RWPE2 (cell line): ENCODE measurements around the gene AGBL4.

Experiments used
- ATAC-seq: fragments of 200-7000 bp; cut with Tn5 transposase; 3 replicates; pipeline ENCODE4 v1.9.1; 2021; ENCODE audit warnings: low read depth
- DNase-seq: peaks from one replicate; pipeline ENCODE4 v3.0.0-alpha.2; 2020; ENCODE audit warnings: low spot score
- H3K27ac ChIP-seq: fragments of 450-650 bp; 2 replicates; pipeline ENCODE4 v1.5.1; 2017; ENCODE audit warnings: mild to moderate bottlenecking; ENCODE audit not compliant: poor library complexity, severe bottlenecking
- H3K27me3 ChIP-seq: fragments of 250-450 bp; sonication (Bioruptor Pico); 2 replicates; pipeline ENCODE4 v1.5.1; 2021; ENCODE audit warnings: mild to moderate bottlenecking, moderate library complexity; ENCODE audit not compliant: insufficient read depth, poor library complexity, severe bottlenecking
- H3K36me3 ChIP-seq: fragments of 250-450 bp; sonication (Bioruptor Pico); 2 replicates; pipeline ENCODE4 v1.5.1; 2020; ENCODE audit warnings: low read depth, mild to moderate bottlenecking, moderate library complexity
- H3K4me1 ChIP-seq: fragments of 250-450 bp; sonication (Bioruptor Pico); 2 replicates; pipeline ENCODE4 v1.5.1; 2021; ENCODE audit warnings: mild to moderate bottlenecking, moderate library complexity; ENCODE audit not compliant: insufficient read depth, poor library complexity, severe bottlenecking
- H3K4me3 ChIP-seq: fragments of 250-450 bp; sonication (Bioruptor Pico); 2 replicates; pipeline ENCODE4 v1.5.1; 2021; ENCODE audit warnings: mild to moderate bottlenecking, moderate library complexity; ENCODE audit not compliant: severe bottlenecking
- H3K9me3 ChIP-seq: fragments of 250-450 bp; sonication (Bioruptor Pico); 2 replicates; pipeline ENCODE4 v1.5.1; 2021; ENCODE audit warnings: mild to moderate bottlenecking, moderate library complexity; ENCODE audit not compliant: severe bottlenecking
- CTCF ChIP-seq: fragments of 450-650 bp; IDR thresholded peaks from one replicate; pipeline ENCODE4 v1.5.1; 2017; ENCODE audit warnings: mild to moderate bottlenecking, moderate library complexity; ENCODE audit not compliant: poor library complexity, severe bottlenecking

Gene AGBL4

GRCh38 chr1:48810740-48811139 is 1213.0 kb downstream of the AGBL4 start:
- Histone ChIP-seq H3K4me3 (no peak overlapping the region), H3K36me3 (no peaks in the 10 kb centered on the region), H3K9me3 (no peaks in the 10 kb centered on the region), H3K27ac (no peak overlapping the region), H3K27me3 (no peaks in the 10 kb centered on the region), H3K4me1 (no peaks in the 10 kb centered on the region)
- no peak for ATAC-seq
- DNase-seq = no peak
- TF ChIP-seq CTCF = no peak

- H3K4me3 ChIP-seq = no peak overlapping the region
- no peaks in the 10 kb centered on the region for H3K27me3 ChIP-seq
- H3K36me3 ChIP-seq = no peaks in the 10 kb centered on the region
- no peak overlapping the region for H3K27ac ChIP-seq
- no peaks in the 10 kb centered on the region for H3K4me1 ChIP-seq
- DNase-seq (no peak), ATAC-seq (no peak)
- TF ChIP-seq CTCF = no peak
- no peaks in the 10 kb centered on the region for H3K9me3 ChIP-seq
Observed at GRCh38 chr1:48808496-48808895, 1215.3 kb downstream of the AGBL4 start.

GRCh38 chr1:48807554-48808260 is 1216.0 kb downstream of the AGBL4 start:
- Histone ChIP-seq H3K27me3 (no peaks in the 10 kb centered on the region), H3K27ac (no peak overlapping the region), H3K4me3 (no peak overlapping the region), H3K36me3 (no peaks in the 10 kb centered on the region), H3K4me1 (no peaks in the 10 kb centered on the region), H3K9me3 (no peaks in the 10 kb centered on the region)
- DNase-seq = no peak
- TF ChIP-seq CTCF = no peak
- no peak for ATAC-seq

GRCh38 chr1:48803474-48803873 is 1220.3 kb downstream of the AGBL4 start:
- Histone ChIP-seq H3K9me3 (no peaks in the 10 kb centered on the region), H3K36me3 (no peaks in the 10 kb centered on the region), H3K4me3 (no peak overlapping the region), H3K27me3 (no peaks in the 10 kb centered on the region), H3K27ac (no peak overlapping the region), H3K4me1 (no peaks in the 10 kb centered on the region)
- TF ChIP-seq CTCF = no peak
- no peak for DNase-seq
- no peak for ATAC-seq

GRCh38 chr1:48794816-48795215 is 1228.9 kb downstream of the AGBL4 start:
- TF ChIP-seq CTCF = no peak
- H3K36me3 ChIP-seq = no peaks in the 10 kb centered on the region
- H3K4me3 ChIP-seq = no peak overlapping the region
- ATAC-seq = no peak
- H3K27me3 ChIP-seq = no peaks in the 10 kb centered on the region
- DNase-seq = no peak
- H3K9me3 ChIP-seq = no peaks in the 10 kb centered on the region
- H3K4me1 ChIP-seq = no peaks in the 10 kb centered on the region
- H3K27ac ChIP-seq = no peak overlapping the region
